VCaP (cell line): Measurements from ENCODE around the gene HIPK1.

Experiments
- H3K27ac ChIP-seq: fragments of 450-650 bp; 2 replicates; pipeline ENCODE4 v1.5.1; 2017
- CTCF ChIP-seq: fragments of 450-650 bp; conservative IDR thresholded peaks from 2 replicates; pipeline ENCODE4 v1.5.1; 2017; ENCODE audit warnings: mild to moderate bottlenecking, moderate library complexity

Gene HIPK1

GRCh38 chr1:113984710-113985109, 55.6 kb downstream of the HIPK1 start:
- TF ChIP-seq CTCF = no peak
- H3K27ac ChIP-seq = no peak overlapping the region

GRCh38 chr1:113986802-113987201, 57.7 kb downstream of the HIPK1 start:
- H3K27ac ChIP-seq = no peak overlapping the region
- no peak for TF ChIP-seq CTCF

- no peak overlapping the region for H3K27ac ChIP-seq
- no peak for TF ChIP-seq CTCF
Measured at GRCh38 chr1:113987259-113987658, 58.1 kb downstream of the HIPK1 start.

- TF ChIP-seq CTCF = no peak
- no peak overlapping the region for H3K27ac ChIP-seq
Measured at GRCh38 chr1:113990530-113990929, 61.4 kb downstream of the HIPK1 start.

- no peak for TF ChIP-seq CTCF
- H3K27ac ChIP-seq = no peak overlapping the region
Measured at GRCh38 chr1:113990961-113991360, 61.8 kb downstream of the HIPK1 start.

GRCh38 chr1:113991467-113991997, 62.4 kb downstream of the HIPK1 start:
- no peak overlapping the region for H3K27ac ChIP-seq
- no peak for TF ChIP-seq CTCF

- no peak for TF ChIP-seq CTCF
- H3K27ac ChIP-seq = no peak overlapping the region
Measured at GRCh38 chr1:113993072-113993471, 63.9 kb downstream of the HIPK1 start.

- H3K27ac ChIP-seq = no peak overlapping the region
- no peak for TF ChIP-seq CTCF
Measured at GRCh38 chr1:113993766-113994165, 64.6 kb downstream of the HIPK1 start.
